Measurements from ENCODE around the gene SZT2.
"Not testable (repeated sequence)": the region's sequence is repeated elsewhere in the genome, so short reads cannot be mapped to it uniquely, and the experiment has no call there.

Gene SZT2

DNA sequence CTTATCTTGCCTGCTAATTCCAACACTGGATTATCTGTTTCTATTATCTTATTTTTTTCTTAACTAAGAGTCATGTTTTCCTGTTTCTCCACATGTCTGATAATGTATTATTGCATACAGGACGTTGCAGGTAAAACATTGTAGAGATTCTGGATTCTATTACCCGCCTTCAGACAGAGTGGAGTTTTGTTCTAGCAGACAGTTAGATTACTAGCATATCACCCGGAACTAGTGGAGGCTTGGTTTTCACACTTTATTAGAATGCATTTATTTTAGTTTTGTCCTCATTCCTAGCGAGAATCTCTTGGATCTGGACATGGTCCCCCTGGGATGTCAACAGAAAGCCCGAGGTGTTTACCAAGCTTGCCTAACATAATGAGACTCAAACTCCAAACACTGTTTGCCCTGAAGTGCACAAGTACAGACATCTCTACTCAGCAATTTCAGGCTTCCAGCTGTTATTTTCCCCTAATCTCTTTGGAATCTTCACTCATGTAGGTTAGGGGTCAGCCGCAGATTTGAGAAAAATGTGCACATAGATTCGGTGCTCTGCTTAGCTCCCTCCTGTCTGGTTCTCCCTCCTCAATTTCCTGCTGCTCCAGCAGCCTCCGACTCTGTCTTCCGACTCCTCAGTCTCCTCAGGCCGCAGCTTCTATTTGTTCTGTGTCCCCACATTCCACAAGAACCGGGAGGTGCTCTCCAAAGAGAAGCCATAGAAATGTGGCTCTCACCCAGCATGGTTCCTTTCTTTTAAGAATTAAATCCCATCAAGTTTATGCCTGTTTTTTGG lies 104.2 kb downstream of the SZT2 start:
- Histone ChIP-seq H3K27me3 (ENCODE audit: low read depth, low read length) (no peaks in the 10 kb centered on the region; the same call in 1 of the 2 replicates), H2AFZ (ENCODE audit: low read depth, low read length) (no peak overlapping the region), H3K27ac (ENCODE audit: low read length) (no peak overlapping the region), H3K9me3 (ENCODE audit: insufficient read depth, low read length) (no peaks in the 10 kb centered on the region), H3K79me2 (ENCODE audit: low read length) (no peaks in the 10 kb centered on the region), H3K4me3 (ENCODE audit: low read length) (no peak overlapping the region), H3K4me2 (ENCODE audit: low read length) (no peak overlapping the region), H3K36me3 (replicated peaks; ENCODE audit: low read depth, low read length) (no peaks in the 10 kb centered on the region), H3K9ac (ENCODE audit: low read length) (no peak overlapping the region), H3K4me1 (ENCODE audit: low read length) (no peaks in the 10 kb centered on the region), H4K20me1 (ENCODE audit: insufficient read depth, low read length) (no peaks in the 10 kb centered on the region)
- TF ChIP-seq EZH2phosphoT487 (IDR thresholded peaks at IDR 0.05; ENCODE audit: low read depth): no peak
- TF ChIP-seq, protein P1, sequence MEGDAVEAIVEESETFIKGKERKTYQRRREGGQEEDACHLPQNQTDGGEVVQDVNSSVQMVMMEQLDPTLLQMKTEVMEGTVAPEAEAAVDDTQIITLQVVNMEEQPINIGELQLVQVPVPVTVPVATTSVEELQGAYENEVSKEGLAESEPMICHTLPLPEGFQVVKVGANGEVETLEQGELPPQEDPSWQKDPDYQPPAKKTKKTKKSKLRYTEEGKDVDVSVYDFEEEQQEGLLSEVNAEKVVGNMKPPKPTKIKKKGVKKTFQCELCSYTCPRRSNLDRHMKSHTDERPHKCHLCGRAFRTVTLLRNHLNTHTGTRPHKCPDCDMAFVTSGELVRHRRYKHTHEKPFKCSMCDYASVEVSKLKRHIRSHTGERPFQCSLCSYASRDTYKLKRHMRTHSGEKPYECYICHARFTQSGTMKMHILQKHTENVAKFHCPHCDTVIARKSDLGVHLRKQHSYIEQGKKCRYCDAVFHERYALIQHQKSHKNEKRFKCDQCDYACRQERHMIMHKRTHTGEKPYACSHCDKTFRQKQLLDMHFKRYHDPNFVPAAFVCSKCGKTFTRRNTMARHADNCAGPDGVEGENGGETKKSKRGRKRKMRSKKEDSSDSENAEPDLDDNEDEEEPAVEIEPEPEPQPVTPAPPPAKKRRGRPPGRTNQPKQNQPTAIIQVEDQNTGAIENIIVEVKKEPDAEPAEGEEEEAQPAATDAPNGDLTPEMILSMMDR (IDR thresholded peaks at IDR 0.05; ENCODE audit: low read depth, low read length): no peak

DNA sequence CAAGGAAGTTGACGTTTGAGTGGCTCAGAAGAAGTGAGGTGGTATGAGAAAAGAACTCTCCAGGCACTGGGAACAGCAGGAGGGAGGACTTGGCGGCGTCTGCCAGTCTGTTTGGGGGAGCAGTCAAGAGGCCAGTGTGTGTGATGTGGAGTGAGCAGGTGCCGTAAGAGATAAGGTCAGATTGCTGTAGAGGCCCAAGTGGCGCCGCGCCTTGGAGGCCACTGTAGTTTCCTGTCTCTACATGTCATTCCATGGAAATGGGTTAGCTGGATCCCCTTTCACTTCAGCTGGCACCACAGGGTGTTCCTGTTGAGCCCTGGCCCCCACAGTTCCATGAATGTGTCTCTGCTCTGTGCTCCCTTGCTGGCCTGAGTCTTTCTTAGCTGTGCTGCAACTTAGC lies 105.5 kb downstream of the SZT2 start:
- Histone ChIP-seq H4K20me1 (ENCODE audit: insufficient read depth, low read length) (no peaks in the 10 kb centered on the region), H3K4me2 (ENCODE audit: low read length) (no peak overlapping the region), H3K27me3 (ENCODE audit: low read depth, low read length) (peaks cover 5% of the 10 kb centered on the region; the same call in 1 of the 2 replicates), H2AFZ (ENCODE audit: low read depth, low read length) (no peak overlapping the region), H3K9me3 (ENCODE audit: insufficient read depth, low read length) (no peaks in the 10 kb centered on the region), H3K79me2 (ENCODE audit: low read length) (no peaks in the 10 kb centered on the region), H3K4me1 (ENCODE audit: low read length) (no peaks in the 10 kb centered on the region), H3K4me3 (ENCODE audit: low read length) (no peak overlapping the region), H3K36me3 (replicated peaks; ENCODE audit: low read depth, low read length) (no peaks in the 10 kb centered on the region), H3K27ac (ENCODE audit: low read length) (no peak overlapping the region), H3K9ac (ENCODE audit: low read length) (no peak overlapping the region)
- TF ChIP-seq, protein P1 (IDR thresholded peaks at IDR 0.05; ENCODE audit: low read depth, low read length): no peak
- TF ChIP-seq EZH2phosphoT487 (IDR thresholded peaks at IDR 0.05; ENCODE audit: low read depth): no peak

DNA sequence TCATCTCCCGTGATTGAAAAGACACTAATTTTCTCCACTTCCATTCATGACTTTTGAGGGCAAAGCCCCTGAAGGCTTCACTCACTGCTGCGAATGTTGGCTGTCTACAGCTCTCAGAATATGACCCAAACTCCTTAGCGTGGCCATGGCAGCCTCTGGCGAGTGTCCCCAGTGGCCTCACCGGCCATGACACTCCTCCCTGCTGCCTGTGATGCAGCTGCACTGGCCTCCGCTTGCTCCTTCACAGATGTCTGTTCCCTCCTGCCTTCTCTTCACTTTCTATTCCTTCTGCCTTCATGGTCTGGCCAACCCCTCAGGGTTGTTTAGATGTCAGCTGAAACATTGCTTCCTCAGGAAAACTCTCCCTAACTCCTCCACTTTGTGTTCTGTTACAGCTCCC lies 110.2 kb downstream of the SZT2 start:
- H3K27me3 ChIP-seq (ENCODE audit: low read depth, low read length): 0 out of 2 replicates have a peak, but pooled peaks cover 9% of the 10 kb centered on the region
- H3K9ac ChIP-seq (ENCODE audit: low read length): no peak overlapping the region
- TF ChIP-seq EZH2phosphoT487 (IDR thresholded peaks at IDR 0.05; ENCODE audit: low read depth): no peak
- H3K36me3 ChIP-seq (replicated peaks; ENCODE audit: low read depth, low read length): no peaks in the 10 kb centered on the region
- H3K4me2 ChIP-seq (ENCODE audit: low read length): no peak overlapping the region
- no peaks in the 10 kb centered on the region for H3K4me1 ChIP-seq (ENCODE audit: low read length)
- H3K4me3 ChIP-seq (ENCODE audit: low read length): no peak overlapping the region
- H3K9me3 ChIP-seq (ENCODE audit: insufficient read depth, low read length): no peaks in the 10 kb centered on the region
- H3K27ac ChIP-seq (ENCODE audit: low read length): no peak overlapping the region
- H2AFZ ChIP-seq (ENCODE audit: low read depth, low read length): no peak overlapping the region
- H3K79me2 ChIP-seq (ENCODE audit: low read length): no peaks in the 10 kb centered on the region
- no peaks in the 10 kb centered on the region for H4K20me1 ChIP-seq (ENCODE audit: insufficient read depth, low read length)

- H3K4me3 ChIP-seq (ENCODE audit: low read length); H2AFZ ChIP-seq (ENCODE audit: low read depth, low read length); H3K4me2 ChIP-seq (ENCODE audit: low read length); H3K4me1 ChIP-seq (ENCODE audit: low read length); H4K20me1 ChIP-seq (ENCODE audit: insufficient read depth, low read length); H3K36me3 ChIP-seq (replicated peaks; ENCODE audit: low read depth, low read length); H3K27ac ChIP-seq (ENCODE audit: low read length); H3K79me2 ChIP-seq (ENCODE audit: low read length); H3K9ac ChIP-seq (ENCODE audit: low read length); H3K9me3 ChIP-seq (ENCODE audit: insufficient read depth, low read length): not testable (repeated sequence)
- peaks cover 20% of the 10 kb centered on the region for H3K27me3 ChIP-seq (ENCODE audit: low read depth, low read length)
Measured at GRCh38 chr1:43501806-43502205, 112.1 kb downstream of the SZT2 start.

GRCh38 chr1:43503534-43503933 lies 113.8 kb downstream of the SZT2 start:
- TF ChIP-seq, protein P1 (IDR thresholded peaks at IDR 0.05; ENCODE audit: low read depth, low read length): no peak
- TF ChIP-seq EZH2phosphoT487 (IDR thresholded peaks at IDR 0.05; ENCODE audit: low read depth): no peak
- H3K79me2 ChIP-seq (ENCODE audit: low read length): no peaks in the 10 kb centered on the region

More at GRCh38 chr1:43503534-43503933, 113.8 kb downstream of the SZT2 start:
- H3K36me3 ChIP-seq (replicated peaks; ENCODE audit: low read depth, low read length): no peaks in the 10 kb centered on the region
- H3K4me1 ChIP-seq (ENCODE audit: low read length): peaks cover 3% of the 10 kb centered on the region
- no peak overlapping the region for H3K9ac ChIP-seq (ENCODE audit: low read length)
- H2AFZ ChIP-seq (ENCODE audit: low read depth, low read length): no peak overlapping the region
- H3K4me2 ChIP-seq (ENCODE audit: low read length): no peak overlapping the region
- no peak overlapping the region for H3K4me3 ChIP-seq (ENCODE audit: low read length)
- no peak overlapping the region for H3K27ac ChIP-seq (ENCODE audit: low read length)
- peaks cover 2% of the 10 kb centered on the region; the same call in 1 of the 2 replicates for H4K20me1 ChIP-seq (ENCODE audit: insufficient read depth, low read length)
- peaks cover 37% of the 10 kb centered on the region for H3K27me3 ChIP-seq (ENCODE audit: low read depth, low read length)
- no peaks in the 10 kb centered on the region for H3K9me3 ChIP-seq (ENCODE audit: insufficient read depth, low read length)

Measured in OCI-LY3 (cell line).